ENCODE data around the gene POC5.

Gene POC5

DNA sequence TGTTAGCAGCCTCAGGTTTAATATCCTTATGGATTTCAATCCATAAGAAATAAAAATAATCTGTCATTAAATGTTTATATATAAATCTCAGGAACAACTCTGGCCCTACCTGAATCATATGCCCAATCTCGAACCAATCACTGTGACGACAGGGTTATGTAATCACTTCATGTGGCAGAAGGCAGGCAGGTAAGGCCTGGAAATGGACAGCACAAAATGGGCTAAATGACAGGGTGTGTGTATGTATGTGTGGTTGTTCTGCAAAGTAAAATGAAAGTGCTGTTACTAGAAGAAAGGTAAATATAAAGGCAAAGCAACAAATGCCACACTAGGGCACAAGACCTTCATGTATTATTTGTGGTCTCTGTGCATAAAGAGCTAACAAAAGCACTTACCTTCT is 86.4 kb downstream of the POC5 start:
- no peaks in the 10 kb centered on the region for H3K27me3 ChIP-seq (ENCODE audit: insufficient read depth, low read depth)
- no peaks in the 10 kb centered on the region for H3K4me1 ChIP-seq (ENCODE audit: low read depth, poor library complexity, severe bottlenecking)
- H3K36me3 ChIP-seq (ENCODE audit: insufficient read depth), result no peaks in the 10 kb centered on the region
- no peaks in the 10 kb centered on the region for H4K20me1 ChIP-seq (ENCODE audit: insufficient read depth)
- no peak overlapping the region for H3K27ac ChIP-seq
- H3K9ac ChIP-seq, result no peak overlapping the region
- no peak overlapping the region for H3K4me3 ChIP-seq (IDR thresholded peaks at IDR 0.05; ENCODE audit: insufficient read depth, low read depth, low read length)
- H3K4me2 ChIP-seq, result no peak overlapping the region
- H2AFZ ChIP-seq (ENCODE audit: low read depth), result no peak overlapping the region
- H3K79me2 ChIP-seq (ENCODE audit: insufficient read depth, low read depth), result no peaks in the 10 kb centered on the region
- no peak for TF ChIP-seq CTCF (conservative IDR thresholded peaks at IDR 0.05; ENCODE audit: low read depth, low read length)

- Histone ChIP-seq H3K4me1 (ENCODE audit: low read depth, poor library complexity, severe bottlenecking) (no peaks in the 10 kb centered on the region), H3K27me3 (ENCODE audit: insufficient read depth, low read depth) (no peaks in the 10 kb centered on the region), H3K4me2 (no peak overlapping the region), H2AFZ (ENCODE audit: low read depth) (no peak overlapping the region), H3K27ac (no peak overlapping the region), H3K36me3 (ENCODE audit: insufficient read depth) (no peaks in the 10 kb centered on the region), H3K9ac (no peak overlapping the region), H3K4me3 (IDR thresholded peaks at IDR 0.05; ENCODE audit: insufficient read depth, low read depth, low read length) (no peak overlapping the region), H3K79me2 (ENCODE audit: insufficient read depth, low read depth) (no peaks in the 10 kb centered on the region), H4K20me1 (ENCODE audit: insufficient read depth) (no peaks in the 10 kb centered on the region)
- TF ChIP-seq CTCF (conservative IDR thresholded peaks at IDR 0.05; ENCODE audit: low read depth, low read length), result no peak
These were observed 89.4 kb downstream of the POC5 start for GRCh38 chr5:75627801-75628200.

GRCh38 chr5:75626959-75627358 is 90.3 kb downstream of the POC5 start:
- no peak overlapping the region for H3K27ac ChIP-seq
- H3K4me2 ChIP-seq, result no peak overlapping the region
- H3K9ac ChIP-seq, result no peak overlapping the region
- H3K79me2 ChIP-seq (ENCODE audit: insufficient read depth, low read depth), result no peaks in the 10 kb centered on the region
- no peak for TF ChIP-seq CTCF (conservative IDR thresholded peaks at IDR 0.05; ENCODE audit: low read depth, low read length)
- H3K27me3 ChIP-seq (ENCODE audit: insufficient read depth, low read depth), result no peaks in the 10 kb centered on the region
- H3K4me3 ChIP-seq (IDR thresholded peaks at IDR 0.05; ENCODE audit: insufficient read depth, low read depth, low read length), result no peak overlapping the region
- H2AFZ ChIP-seq (ENCODE audit: low read depth), result no peak overlapping the region
- no peaks in the 10 kb centered on the region for H3K36me3 ChIP-seq (ENCODE audit: insufficient read depth)
- H4K20me1 ChIP-seq (ENCODE audit: insufficient read depth), result no peaks in the 10 kb centered on the region
- H3K4me1 ChIP-seq (ENCODE audit: low read depth, poor library complexity, severe bottlenecking), result no peaks in the 10 kb centered on the region
